ENCODE data around the gene PPP1R3G.
A peak's percentile ranks its signal among the peaks of the same experiment; 100 is the strongest.

GRCh38 chr6:5135788-5136376 is 50.7 kb downstream of the PPP1R3G start:
- TF ChIP-seq, protein P1, sequence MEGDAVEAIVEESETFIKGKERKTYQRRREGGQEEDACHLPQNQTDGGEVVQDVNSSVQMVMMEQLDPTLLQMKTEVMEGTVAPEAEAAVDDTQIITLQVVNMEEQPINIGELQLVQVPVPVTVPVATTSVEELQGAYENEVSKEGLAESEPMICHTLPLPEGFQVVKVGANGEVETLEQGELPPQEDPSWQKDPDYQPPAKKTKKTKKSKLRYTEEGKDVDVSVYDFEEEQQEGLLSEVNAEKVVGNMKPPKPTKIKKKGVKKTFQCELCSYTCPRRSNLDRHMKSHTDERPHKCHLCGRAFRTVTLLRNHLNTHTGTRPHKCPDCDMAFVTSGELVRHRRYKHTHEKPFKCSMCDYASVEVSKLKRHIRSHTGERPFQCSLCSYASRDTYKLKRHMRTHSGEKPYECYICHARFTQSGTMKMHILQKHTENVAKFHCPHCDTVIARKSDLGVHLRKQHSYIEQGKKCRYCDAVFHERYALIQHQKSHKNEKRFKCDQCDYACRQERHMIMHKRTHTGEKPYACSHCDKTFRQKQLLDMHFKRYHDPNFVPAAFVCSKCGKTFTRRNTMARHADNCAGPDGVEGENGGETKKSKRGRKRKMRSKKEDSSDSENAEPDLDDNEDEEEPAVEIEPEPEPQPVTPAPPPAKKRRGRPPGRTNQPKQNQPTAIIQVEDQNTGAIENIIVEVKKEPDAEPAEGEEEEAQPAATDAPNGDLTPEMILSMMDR (IDR thresholded peaks at IDR 0.05) = peak in 1 of 4 experiments; percentile 20
- TF ChIP-seq POLR2A (IDR thresholded peaks at IDR 0.05) = no peak
